Measurements from ENCODE around the gene RRP1. TPM values are rescaled to one million over a fixed set of nuclear protein-coding genes. Genes with fewer than 3 reads are reported as not detected.

Gene RRP1
- total and polyA plus RNA-seq, 9 of the 15 experiments (the other 6 are each of a cell fraction or from before 2014, with no cell fraction given): 0.89 to 105 (median 51.6) TPM

DNA sequence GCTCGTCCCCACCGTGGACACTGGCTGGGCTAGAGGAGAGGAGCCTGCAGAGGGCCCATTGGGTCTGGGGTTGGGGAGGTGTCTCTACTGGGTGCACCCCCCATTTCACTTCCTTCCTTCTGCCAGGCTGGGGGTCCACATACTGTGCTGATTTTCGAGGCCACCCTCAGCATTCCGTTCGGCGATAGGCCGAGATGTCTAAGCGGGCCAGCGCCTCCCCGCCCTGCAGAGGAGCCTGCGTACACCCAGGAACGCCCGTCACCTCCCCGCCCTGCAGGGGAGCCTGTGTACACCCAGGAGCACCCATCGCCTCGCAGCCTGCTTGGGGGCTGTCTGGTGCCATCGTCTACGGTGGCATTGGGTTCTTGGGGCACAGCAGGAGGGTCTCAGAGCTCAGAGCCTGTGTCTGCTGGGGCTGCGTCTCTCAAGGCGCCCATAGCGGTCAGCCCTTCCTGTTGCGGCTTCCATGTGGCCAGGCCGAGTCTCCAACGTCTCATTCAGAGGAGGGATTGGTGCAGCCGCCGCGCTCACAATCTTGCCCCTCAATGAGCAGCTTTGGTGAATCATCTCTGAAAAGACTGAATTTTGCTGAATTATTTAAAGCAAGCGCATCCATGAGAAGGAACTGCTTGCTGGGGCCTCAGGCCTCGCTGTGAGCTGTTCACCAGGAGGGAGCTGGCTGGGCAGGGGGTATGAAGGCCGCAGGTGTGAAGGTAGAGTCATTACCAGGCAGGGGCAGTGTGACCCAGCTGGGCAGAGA lies 44.9 kb downstream of the RRP1 start:
- peak overlapping the region in 1 of 2 experiments; percentile 61; a peak in 1 of 4 replicates for H3K9ac ChIP-seq (ENCODE audit: insufficient read depth in 1 of 2, low read depth in 2 of 2, low read length in 2 of 2)
- in situ Hi-C loops (cut with MboI): no loop called here
- ATAC-seq (no peak), FAIRE-seq (no peak), DNase-seq (ENCODE audit: extremely low read depth in 1 of 4, low spot score in 3 of 4) (peak in 1 of 4 experiments; percentile 6)
- H3K4me2 ChIP-seq (ENCODE audit: insufficient read depth, low read length): no peak overlapping the region
- no TSS peak for BruUV-seq (replicated peaks)
- POLR2A ChIA-PET: interaction anchor here (0.8 to 2.1 kb wide), 5 partner anchors 8 to 139 kb away, joined by 3 to 7 read pairs (median 3); no protein-coding TSS in a partner anchor
- no peak overlapping the region for H3K27ac ChIP-seq (ENCODE audit: extremely low read depth, low read depth, low read length)
- no peaks in the 10 kb centered on the region for H3K27me3 ChIP-seq (ENCODE audit: control insufficient read depth in 2 of 2, insufficient read depth in 2 of 2, low read length in 2 of 2)
- no peak overlapping the region for H2AFZ ChIP-seq (ENCODE audit: low read depth, low read length)
- H3K4me1 ChIP-seq (replicated peaks in 1 of 2; ENCODE audit: control insufficient read depth in 2 of 2, insufficient read depth in 2 of 2, low read length in 2 of 2): peaks cover 10 to 43% of the 10 kb centered on the region in 2 experiments
- intact Hi-C loops (cut with micrococcal nuclease): no loop called here
- TF ChIP-seq, protein P1, sequence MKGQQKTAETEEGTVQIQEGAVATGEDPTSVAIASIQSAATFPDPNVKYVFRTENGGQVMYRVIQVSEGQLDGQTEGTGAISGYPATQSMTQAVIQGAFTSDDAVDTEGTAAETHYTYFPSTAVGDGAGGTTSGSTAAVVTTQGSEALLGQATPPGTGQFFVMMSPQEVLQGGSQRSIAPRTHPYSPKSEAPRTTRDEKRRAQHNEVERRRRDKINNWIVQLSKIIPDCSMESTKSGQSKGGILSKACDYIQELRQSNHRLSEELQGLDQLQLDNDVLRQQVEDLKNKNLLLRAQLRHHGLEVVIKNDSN (CRISPR knock-in tag; IDR thresholded peaks at IDR 0.05): no peak
- TF ChIP-seq EZH2 (IDR thresholded peaks at IDR 0.05; ENCODE audit: borderline replicate concordance, low read depth, low read length) (no peak), NFIX (CRISPR knock-in tag; IDR thresholded peaks at IDR 0.05; ENCODE audit: low read depth) (no peak)
- TF ChIP-seq, protein P2, sequence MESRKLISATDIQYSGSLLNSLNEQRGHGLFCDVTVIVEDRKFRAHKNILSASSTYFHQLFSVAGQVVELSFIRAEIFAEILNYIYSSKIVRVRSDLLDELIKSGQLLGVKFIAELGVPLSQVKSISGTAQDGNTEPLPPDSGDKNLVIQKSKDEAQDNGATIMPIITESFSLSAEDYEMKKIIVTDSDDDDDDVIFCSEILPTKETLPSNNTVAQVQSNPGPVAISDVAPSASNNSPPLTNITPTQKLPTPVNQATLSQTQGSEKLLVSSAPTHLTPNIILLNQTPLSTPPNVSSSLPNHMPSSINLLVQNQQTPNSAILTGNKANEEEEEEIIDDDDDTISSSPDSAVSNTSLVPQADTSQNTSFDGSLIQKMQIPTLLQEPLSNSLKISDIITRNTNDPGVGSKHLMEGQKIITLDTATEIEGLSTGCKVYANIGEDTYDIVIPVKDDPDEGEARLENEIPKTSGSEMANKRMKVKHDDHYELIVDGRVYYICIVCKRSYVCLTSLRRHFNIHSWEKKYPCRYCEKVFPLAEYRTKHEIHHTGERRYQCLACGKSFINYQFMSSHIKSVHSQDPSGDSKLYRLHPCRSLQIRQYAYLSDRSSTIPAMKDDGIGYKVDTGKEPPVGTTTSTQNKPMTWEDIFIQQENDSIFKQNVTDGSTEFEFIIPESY (CRISPR knock-in tag; IDR thresholded peaks at IDR 0.05): peak; percentile 58
- TF ChIP-seq, protein P3, sequence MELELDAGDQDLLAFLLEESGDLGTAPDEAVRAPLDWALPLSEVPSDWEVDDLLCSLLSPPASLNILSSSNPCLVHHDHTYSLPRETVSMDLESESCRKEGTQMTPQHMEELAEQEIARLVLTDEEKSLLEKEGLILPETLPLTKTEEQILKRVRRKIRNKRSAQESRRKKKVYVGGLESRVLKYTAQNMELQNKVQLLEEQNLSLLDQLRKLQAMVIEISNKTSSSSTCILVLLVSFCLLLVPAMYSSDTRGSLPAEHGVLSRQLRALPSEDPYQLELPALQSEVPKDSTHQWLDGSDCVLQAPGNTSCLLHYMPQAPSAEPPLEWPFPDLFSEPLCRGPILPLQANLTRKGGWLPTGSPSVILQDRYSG (tag; conservative IDR thresholded peaks at IDR 0.05; ENCODE audit: low read depth): no peak
- H3K4me3 ChIP-seq: no peak overlapping the region
- 64% methylated on average over 27 of the region's 30 CpGs for WGBS (ENCODE audit: insufficient coverage, low coverage, missing lambda C conversion rate)
- CTCF ChIA-PET (ENCODE audit: low intra/inter-chr PET ratio): no interaction called here
- H3K79me2 ChIP-seq (ENCODE audit: control insufficient read depth, insufficient read depth, low read length): no peaks in the 10 kb centered on the region
- no peaks in the 10 kb centered on the region for H3K9me3 ChIP-seq (replicated peaks; ENCODE audit: control insufficient read depth, insufficient read depth, low read depth, low read length)
- H3K36me3 ChIP-seq (ENCODE audit: control insufficient read depth, insufficient read depth, low read length): no peaks in the 10 kb centered on the region
- no peaks in the 10 kb centered on the region for H3K9me1 ChIP-seq (ENCODE audit: control insufficient read depth, insufficient read depth, low read length)
- H4K20me1 ChIP-seq (replicated peaks; ENCODE audit: control insufficient read depth, insufficient read depth, low read length): no peaks in the 10 kb centered on the region

All from K562 (cell line).